ENCODE results near the gene GPC1. TPM values are rescaled to one million over a fixed set of nuclear protein-coding genes. Genes with fewer than 3 reads are reported as not detected.

The GPC1 gene
- total RNA-seq, 4 donors from 2014 or later: 112 to 188 (median 180) TPM

DNA sequence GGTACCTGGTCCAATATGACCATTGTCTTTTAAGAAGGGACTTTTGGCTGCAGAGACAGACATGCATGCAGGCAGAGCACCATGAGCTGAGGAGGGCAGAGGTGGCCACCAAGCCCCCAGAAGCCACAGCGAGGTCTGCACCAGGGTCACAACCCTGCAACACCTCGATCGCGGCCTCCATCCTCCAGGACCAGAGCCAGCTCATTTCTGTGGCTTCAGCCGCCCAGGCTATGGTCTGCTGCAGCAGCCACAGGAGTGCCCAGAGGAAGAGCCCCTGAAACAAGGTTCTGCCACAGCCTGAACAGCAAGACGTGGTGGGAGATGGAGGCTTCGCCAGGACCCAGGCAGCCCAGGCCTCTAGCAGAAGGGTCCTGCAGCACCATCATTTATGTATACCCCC, 68.4 kb downstream of the GPC1 start:
- in situ Hi-C loops (cut with MboI; ENCODE audit: low sequenced_read_pairs in 4 of 4): loop anchor here in 3 of 4 donors (25.0 kb wide), 1 partner anchor 208 kb away; no protein-coding TSS in a partner anchor
- TF ChIP-seq, protein P1, sequence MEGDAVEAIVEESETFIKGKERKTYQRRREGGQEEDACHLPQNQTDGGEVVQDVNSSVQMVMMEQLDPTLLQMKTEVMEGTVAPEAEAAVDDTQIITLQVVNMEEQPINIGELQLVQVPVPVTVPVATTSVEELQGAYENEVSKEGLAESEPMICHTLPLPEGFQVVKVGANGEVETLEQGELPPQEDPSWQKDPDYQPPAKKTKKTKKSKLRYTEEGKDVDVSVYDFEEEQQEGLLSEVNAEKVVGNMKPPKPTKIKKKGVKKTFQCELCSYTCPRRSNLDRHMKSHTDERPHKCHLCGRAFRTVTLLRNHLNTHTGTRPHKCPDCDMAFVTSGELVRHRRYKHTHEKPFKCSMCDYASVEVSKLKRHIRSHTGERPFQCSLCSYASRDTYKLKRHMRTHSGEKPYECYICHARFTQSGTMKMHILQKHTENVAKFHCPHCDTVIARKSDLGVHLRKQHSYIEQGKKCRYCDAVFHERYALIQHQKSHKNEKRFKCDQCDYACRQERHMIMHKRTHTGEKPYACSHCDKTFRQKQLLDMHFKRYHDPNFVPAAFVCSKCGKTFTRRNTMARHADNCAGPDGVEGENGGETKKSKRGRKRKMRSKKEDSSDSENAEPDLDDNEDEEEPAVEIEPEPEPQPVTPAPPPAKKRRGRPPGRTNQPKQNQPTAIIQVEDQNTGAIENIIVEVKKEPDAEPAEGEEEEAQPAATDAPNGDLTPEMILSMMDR (IDR thresholded peaks at IDR 0.05 in 4 of 5, conservative IDR thresholded peaks at IDR 0.05 in 1 of 5): no peak
- no peak for TF ChIP-seq POLR2A (IDR thresholded peaks at IDR 0.05)
- no peaks in the 10 kb centered on the region for H3K9me3 ChIP-seq
- peaks cover 0 to 2% of the 10 kb centered on the region in 2 donors for H3K36me3 ChIP-seq
- DNase-seq (no peak), ATAC-seq (no peak)
- intact Hi-C loops (cut with DNase I; ENCODE audit: low total_unique reads): no loop called here
- no peak overlapping the region for H3K4me3 ChIP-seq
- H3K4me1 ChIP-seq: no peaks in the 10 kb centered on the region
- H3K27ac ChIP-seq: no peak overlapping the region
- no peaks in the 10 kb centered on the region for H3K27me3 ChIP-seq

DNA sequence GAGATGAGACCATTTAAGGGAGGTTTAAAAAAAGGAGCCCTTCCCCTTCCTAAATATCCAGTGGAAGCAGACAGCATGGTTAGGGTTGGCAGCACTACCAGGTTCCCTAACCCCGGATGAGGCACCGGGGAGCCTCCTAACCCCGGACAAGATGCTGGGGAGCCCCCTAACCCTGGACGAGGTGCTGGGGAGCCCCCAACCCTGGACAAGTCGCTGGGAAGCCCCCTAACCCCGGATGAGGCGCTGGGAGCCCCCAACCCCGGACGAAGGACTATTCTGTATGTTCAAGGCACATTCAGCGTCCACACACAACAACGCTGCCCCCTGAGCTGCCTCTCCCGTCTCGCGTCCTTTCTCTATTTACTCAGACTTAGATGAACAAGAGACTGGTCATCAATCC, 70.4 kb downstream of the GPC1 start:
- ATAC-seq: no peak
- H3K36me3 ChIP-seq: peaks cover 0 to 6% of the 10 kb centered on the region in 2 donors
- in situ Hi-C loops (cut with MboI; ENCODE audit: low sequenced_read_pairs in 4 of 4): loop anchor here in 3 of 4 donors (25.0 kb wide), 1 partner anchor 206 kb away; no protein-coding TSS in a partner anchor
- intact Hi-C loops (cut with DNase I; ENCODE audit: low total_unique reads): no loop called here
- no peaks in the 10 kb centered on the region for H3K27me3 ChIP-seq
- TF ChIP-seq, protein P1 (IDR thresholded peaks at IDR 0.05 in 4 of 5, conservative IDR thresholded peaks at IDR 0.05 in 1 of 5): no peak
- TF ChIP-seq POLR2A (IDR thresholded peaks at IDR 0.05): no peak
- no peak overlapping the region for H3K4me3 ChIP-seq
- DNase-seq: peak in 1 of 2 donors; percentile 0
- no peaks in the 10 kb centered on the region for H3K4me1 ChIP-seq
- H3K27ac ChIP-seq: no peak overlapping the region
- no peaks in the 10 kb centered on the region for H3K9me3 ChIP-seq

DNA sequence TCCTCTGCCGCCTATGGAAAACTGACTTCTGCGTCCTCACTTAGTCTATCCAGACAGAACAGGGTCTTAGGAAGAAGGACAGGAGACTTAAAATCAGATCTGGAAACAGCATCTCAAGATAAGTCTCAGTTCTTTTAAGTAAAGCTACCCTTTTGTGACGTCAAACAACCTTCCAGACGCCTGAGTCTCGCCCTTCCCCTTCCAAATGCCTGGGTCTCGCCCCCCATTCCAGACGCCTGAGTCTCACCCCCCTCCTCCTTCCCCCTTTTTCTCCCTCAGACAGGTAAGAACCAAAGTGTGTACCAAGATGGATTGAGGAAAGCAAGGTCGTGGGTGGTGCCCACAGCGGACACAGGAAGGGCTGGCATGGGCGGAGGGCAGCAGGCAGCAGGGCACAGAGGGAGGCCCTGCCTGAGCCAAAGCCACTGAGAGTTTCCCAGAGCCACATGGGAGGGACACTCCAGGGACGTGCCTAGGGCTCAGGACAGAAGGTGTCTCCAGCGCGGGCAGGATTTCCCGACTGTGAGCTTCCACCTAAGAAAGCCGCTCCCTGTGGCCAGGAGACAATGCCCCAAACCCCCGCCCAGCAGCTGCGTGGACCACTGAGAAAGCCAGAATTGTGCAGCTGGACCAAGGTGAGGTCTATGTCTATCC, 71.1 kb downstream of the GPC1 start:
- TF ChIP-seq, protein P1 (IDR thresholded peaks at IDR 0.05 in 4 of 5, conservative IDR thresholded peaks at IDR 0.05 in 1 of 5): no peak
- TF ChIP-seq POLR2A (IDR thresholded peaks at IDR 0.05): no peak
- H3K27me3 ChIP-seq: no peaks in the 10 kb centered on the region
- H3K4me1 ChIP-seq: no peaks in the 10 kb centered on the region
- ATAC-seq (no peak), DNase-seq (no peak)
- intact Hi-C loops (cut with DNase I; ENCODE audit: low total_unique reads): no loop called here
- H3K36me3 ChIP-seq: peaks cover 0 to 6% of the 10 kb centered on the region in 2 donors
- H3K27ac ChIP-seq: no peak overlapping the region
- in situ Hi-C loops (cut with MboI; ENCODE audit: low sequenced_read_pairs in 4 of 4): loop anchor here in 3 of 4 donors (25.0 kb wide), 1 partner anchor 206 kb away; no protein-coding TSS in a partner anchor
- H3K9me3 ChIP-seq: no peaks in the 10 kb centered on the region
- no peak overlapping the region for H3K4me3 ChIP-seq

- intact Hi-C loops (cut with DNase I; ENCODE audit: low total_unique reads): no loop called here
- Histone ChIP-seq H3K36me3 (peaks cover 0 to 6% of the 10 kb centered on the region in 2 donors), H3K4me1 (no peaks in the 10 kb centered on the region), H3K27ac (no peak overlapping the region), H3K9me3 (no peaks in the 10 kb centered on the region), H3K27me3 (no peaks in the 10 kb centered on the region), H3K4me3 (no peak overlapping the region)
- ATAC-seq: no peak
- in situ Hi-C loops (cut with MboI; ENCODE audit: low sequenced_read_pairs in 4 of 4): loop anchor here in 3 of 4 donors (25.0 kb wide), 1 partner anchor 205 kb away; no protein-coding TSS in a partner anchor
- TF ChIP-seq, protein P1 (IDR thresholded peaks at IDR 0.05 in 4 of 5, conservative IDR thresholded peaks at IDR 0.05 in 1 of 5): no peak
- no peak for TF ChIP-seq POLR2A (IDR thresholded peaks at IDR 0.05)
- DNase-seq: no peak
Observed at GRCh38 chr2:240507060-240507777, 71.8 kb downstream of the GPC1 start.
